Activated naive CD8-positive, alpha-beta T cell (primary cell): ENCODE results near the gene GRK3.
"Not testable (repeated sequence)": the region's sequence is repeated elsewhere in the genome, so short reads cannot be mapped to it uniquely, and the experiment has no call there.

Experiments
- H3K27ac Mint-ChIP-seq: one replicate; pipeline ENCODE4 v1.8.0; 2021; ENCODE audit warnings: mixed read lengths
- H3K27me3 Mint-ChIP-seq: one replicate; pipeline ENCODE4 v1.8.0; 2021; ENCODE audit warnings: mixed read lengths
- H3K36me3 Mint-ChIP-seq: one replicate; pipeline ENCODE4 v1.8.0; 2021; ENCODE audit warnings: mixed read lengths
- H3K4me1 Mint-ChIP-seq: one replicate; pipeline ENCODE4 v1.8.0; 2021; ENCODE audit warnings: low read depth, mixed read lengths
- H3K4me3 Mint-ChIP-seq: one replicate; pipeline ENCODE4 v1.8.0; 2021; ENCODE audit warnings: mild to moderate bottlenecking, mixed read lengths
- H3K9me3 Mint-ChIP-seq: one replicate; pipeline ENCODE4 v1.8.0; 2021; ENCODE audit warnings: low read depth, mixed read lengths

The GRK3 gene

DNA sequence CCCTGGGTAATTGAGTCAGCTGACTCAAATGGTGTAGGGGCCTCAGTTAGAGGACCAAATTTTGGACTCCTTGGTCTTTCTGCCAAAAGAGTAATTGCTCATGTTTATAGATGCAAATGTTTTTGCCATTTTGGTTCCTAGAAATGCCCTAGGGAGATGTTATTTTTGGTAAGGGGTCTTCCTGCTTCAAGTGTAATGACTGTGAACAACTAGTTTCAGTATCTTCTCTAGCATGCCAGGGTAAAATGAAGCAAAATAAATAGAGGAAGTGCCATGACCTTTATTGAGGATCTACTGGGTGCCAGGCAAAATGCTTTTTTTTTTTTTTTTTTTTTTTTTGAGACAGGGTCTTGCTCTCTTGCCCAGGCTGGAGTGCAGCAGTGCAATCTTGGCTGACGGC is 2.5 kb upstream of the GRK3 start:
- not testable (repeated sequence) for H3K9me3 Mint-ChIP-seq, H3K27me3 Mint-ChIP-seq, H3K27ac Mint-ChIP-seq, H3K4me3 Mint-ChIP-seq, H3K36me3 Mint-ChIP-seq
- H3K4me1 Mint-ChIP-seq: peaks cover 40% of the 10 kb centered on the region

DNA sequence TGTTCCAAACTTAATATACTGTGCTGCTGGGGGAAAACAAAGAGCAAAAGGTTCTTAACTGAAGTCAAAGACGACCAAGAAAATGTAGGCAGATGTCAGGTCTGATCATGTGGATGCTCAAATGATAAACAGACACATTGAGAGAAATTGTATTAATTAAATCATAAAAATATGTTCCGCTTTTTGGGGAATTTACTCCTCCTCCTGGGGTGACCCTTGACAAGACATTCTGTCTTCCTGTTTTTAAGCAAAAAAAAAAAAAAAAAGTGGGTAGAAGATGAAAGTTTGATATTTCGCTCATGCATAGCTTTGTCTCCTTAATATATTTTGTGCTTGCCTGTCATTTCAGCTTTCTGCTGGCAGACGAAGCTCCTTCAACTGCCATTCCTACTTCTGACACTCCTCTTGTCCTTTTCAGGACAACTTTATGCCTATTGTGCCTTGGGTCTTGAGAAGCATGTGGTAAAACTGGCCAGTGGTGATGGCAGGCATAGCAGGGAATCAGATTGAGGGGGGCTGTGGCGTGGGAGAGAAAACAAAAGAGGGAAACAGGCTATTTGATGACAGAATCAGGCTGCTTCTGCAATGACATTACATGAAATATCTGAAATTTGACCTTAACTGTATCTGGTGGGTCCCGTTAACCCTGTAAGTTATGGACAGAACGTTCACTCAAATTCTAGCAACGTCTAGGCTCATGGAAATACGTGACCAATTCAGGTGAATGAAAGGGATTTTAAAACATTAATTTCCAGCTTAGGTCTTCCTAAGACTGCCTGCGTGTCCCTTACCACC is 1.3 kb upstream of the GRK3 start:
- Mint-ChIP-seq H3K4me1 (peaks cover 43% of the 10 kb centered on the region), H3K4me3 (peak overlapping the region; percentile 79), H3K27ac (peak overlapping the region; percentile 68)
- not testable (repeated sequence) for H3K9me3 Mint-ChIP-seq, H3K36me3 Mint-ChIP-seq, H3K27me3 Mint-ChIP-seq

DNA sequence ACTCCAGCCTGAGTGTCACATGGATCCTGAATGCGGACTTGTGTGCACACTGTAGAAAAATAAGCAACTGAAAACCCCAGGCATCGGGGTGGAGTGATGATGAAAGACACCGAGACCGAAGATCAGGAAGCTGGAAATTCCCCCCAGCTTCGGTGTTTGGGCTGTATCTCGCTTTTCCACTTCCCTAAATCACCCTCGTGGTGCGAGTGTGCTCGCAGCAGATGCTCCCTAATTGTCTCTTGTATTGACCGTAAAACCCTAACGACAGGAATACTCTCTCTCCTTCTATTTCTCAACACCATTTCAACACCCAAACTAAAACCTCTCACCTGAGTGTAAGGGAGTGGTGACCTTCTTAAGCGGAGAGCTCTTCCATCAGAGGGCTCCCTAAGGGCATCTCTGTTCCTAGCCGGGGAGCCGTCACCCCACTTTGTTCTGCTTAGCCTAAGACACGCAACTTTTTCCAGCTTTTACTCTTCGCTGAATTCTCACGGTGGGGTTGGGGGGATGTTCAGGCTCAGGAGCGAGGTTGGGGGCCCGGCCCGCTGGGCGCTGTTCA is 635 bp upstream of the GRK3 start:
- Mint-ChIP-seq H3K27me3 (no peaks in the 10 kb centered on the region), H3K27ac (peak overlapping the region; percentile 68), H3K36me3 (no peaks in the 10 kb centered on the region), H3K9me3 (no peaks in the 10 kb centered on the region), H3K4me3 (peak overlapping the region; percentile 79), H3K4me1 (peaks cover 43% of the 10 kb centered on the region)

DNA sequence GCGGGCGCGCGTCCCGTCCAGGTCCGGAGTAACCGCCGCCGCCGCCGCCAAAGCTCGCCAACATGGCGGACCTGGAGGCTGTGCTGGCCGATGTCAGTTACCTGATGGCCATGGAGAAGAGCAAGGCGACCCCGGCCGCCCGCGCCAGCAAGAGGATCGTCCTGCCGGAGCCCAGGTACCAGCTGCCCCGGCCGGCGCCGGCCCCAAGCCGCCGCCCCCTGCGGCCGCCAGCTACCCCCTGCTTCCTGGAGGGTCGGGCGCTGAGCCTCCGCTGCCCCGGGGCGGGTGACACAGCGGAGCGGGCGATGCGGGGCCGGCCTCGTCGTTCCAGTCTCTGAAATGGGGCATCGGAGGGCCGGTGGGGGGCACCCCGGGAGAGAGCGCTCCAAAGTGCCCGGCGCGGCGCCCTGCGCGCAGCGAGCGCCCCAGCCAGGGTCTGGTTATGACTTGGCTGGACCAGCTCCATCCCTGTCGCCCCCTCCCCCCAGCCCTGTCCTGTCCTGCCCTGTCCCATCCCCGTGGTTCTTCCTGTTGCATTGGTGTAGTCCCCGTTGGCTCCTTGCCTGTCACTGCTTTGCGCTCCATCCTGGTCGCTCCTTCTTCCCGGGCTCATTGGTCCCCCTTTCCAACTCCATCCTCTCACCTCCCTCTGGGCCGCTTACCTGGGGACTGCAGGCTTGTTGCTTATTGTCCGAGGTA is 653 bp downstream of the GRK3 start:
- Mint-ChIP-seq H3K9me3 (no peaks in the 10 kb centered on the region), H3K36me3 (peaks cover 4% of the 10 kb centered on the region), H3K27me3 (no peaks in the 10 kb centered on the region), H3K27ac (peak overlapping the region; percentile 92), H3K4me1 (peaks cover 43% of the 10 kb centered on the region), H3K4me3 (peak overlapping the region; percentile 95)

DNA sequence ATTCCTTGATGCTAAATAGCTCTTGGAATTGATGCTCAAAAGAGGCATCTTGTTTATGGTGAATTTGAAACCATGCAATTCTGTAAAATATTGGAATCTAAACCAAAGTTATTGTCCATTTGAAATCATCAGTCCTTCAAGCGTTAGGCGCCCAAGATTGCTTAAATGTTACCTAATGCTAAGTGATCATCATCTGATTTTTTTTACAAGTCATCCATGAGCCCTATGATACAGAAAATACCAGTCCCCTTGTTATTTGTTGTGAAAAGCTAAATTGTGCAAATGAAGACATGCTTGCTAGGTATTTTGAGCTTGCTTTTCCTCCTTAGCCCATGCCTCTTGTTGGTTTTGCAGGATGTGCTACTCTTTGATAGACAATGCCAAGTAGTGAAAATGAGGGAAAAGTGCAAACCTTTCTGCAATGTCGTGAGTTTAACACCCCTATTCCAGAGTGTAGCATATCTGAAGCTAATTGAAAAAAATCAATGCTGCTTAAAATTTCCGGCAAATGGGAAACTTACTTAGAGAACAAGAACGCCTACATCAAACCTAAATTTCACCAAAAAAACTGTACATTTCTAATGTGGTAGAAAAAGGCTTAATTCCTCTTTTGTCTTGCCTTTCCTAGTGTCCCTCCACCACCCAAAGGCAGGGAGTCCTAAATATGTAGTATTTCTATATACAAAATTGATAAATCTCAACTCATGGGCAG is 1.9 kb downstream of the GRK3 start:
- H3K9me3 Mint-ChIP-seq: no peaks in the 10 kb centered on the region
- H3K4me1 Mint-ChIP-seq: peaks cover 42% of the 10 kb centered on the region
- no peak overlapping the region for H3K27ac Mint-ChIP-seq
- no peaks in the 10 kb centered on the region for H3K27me3 Mint-ChIP-seq
- peaks cover 4% of the 10 kb centered on the region for H3K36me3 Mint-ChIP-seq
- peak overlapping the region; percentile 95 for H3K4me3 Mint-ChIP-seq

DNA sequence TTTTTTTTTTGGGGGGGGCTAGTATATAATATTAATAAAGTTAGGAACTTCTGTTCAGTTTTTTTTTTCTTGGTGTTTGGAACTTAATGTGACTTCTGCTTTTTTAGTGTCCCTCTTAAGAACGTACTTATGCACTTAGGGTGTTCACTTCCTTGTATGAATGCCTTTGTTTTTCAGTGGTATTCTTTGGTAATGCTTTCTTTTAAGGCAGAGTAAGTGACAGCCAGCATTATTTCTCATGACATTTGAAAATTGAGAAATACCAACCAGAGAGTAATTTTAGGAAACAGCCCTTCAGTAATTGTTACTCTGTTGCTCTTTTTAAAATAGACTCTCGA is 2.4 kb downstream of the GRK3 start:
- H3K9me3 Mint-ChIP-seq: no peaks in the 10 kb centered on the region
- peaks cover 4% of the 10 kb centered on the region for H3K36me3 Mint-ChIP-seq
- H3K27me3 Mint-ChIP-seq: no peaks in the 10 kb centered on the region
- peaks cover 37% of the 10 kb centered on the region for H3K4me1 Mint-ChIP-seq
- H3K27ac Mint-ChIP-seq: no peak overlapping the region
- H3K4me3 Mint-ChIP-seq: no peak overlapping the region

DNA sequence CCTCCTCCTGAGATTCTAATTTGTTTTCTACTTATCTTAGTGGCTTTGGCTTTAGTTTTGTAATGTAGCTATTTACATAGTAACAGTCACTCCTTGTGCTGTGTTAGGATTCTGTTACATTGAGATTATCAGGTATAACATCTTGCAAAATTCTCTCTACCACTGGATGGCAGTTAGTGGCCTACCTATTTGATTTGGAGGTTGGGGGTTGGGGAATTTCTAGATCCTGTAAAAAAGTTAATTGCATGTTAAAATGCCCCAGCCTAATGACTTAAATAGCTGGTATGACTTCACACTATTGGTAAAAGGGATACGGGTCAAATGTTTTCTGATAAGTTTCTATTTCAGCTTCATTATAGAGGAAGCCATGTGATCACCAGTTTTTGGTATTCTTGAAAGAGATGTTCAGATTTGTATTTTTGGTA is 2.8 kb downstream of the GRK3 start:
- Mint-ChIP-seq H3K4me1 (peaks cover 35% of the 10 kb centered on the region), H3K27ac (no peak overlapping the region)

DNA sequence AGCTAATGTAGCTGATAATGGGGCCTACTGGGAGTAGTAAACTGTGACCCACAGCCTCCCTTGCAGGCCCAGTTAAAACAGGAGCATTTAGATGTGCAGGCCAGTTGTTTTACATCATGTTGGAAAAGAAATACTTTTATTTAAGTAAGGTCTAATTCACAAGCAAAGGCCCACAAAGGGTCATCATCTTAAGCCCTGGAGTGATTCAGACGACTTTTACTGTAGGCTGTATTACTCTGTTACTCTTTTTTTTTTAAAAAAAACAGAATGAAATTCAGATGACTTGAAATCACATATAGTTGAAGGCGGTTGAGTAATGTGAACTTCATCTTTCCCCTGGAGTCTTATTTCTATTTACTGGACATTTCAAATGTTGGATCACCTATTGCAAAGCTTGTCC is 3.6 kb downstream of the GRK3 start:
- H3K27ac Mint-ChIP-seq, H3K4me3 Mint-ChIP-seq, H3K27me3 Mint-ChIP-seq, H3K9me3 Mint-ChIP-seq, H3K36me3 Mint-ChIP-seq: not testable (repeated sequence)
- H3K4me1 Mint-ChIP-seq: peaks cover 38% of the 10 kb centered on the region

More for the DNA sequence above, 2.8 kb downstream of the GRK3 start:
- Mint-ChIP-seq H3K36me3 (peaks cover 4% of the 10 kb centered on the region), H3K27me3 (no peaks in the 10 kb centered on the region), H3K9me3 (no peaks in the 10 kb centered on the region), H3K4me3 (no peak overlapping the region)

DNA sequence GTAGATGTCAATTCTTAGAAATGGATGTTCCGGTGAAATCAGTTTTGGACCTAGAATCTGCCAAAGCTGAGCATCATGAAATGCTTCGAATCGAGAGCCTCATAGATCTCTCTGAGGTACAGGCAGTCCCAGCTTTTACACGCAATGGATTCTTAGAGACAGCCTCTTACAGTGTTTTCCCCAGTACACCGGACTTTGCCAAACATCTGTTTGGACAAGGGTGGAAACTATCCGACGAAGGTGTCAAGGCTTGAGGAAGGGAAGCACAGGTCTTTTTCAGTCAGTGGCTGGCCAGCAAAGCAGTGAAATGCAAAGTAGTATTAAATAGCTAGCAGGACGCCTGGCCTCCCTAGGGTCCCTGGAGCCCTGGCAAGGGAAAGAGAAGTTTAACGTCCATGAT is 4.9 kb downstream of the GRK3 start:
- H3K9me3 Mint-ChIP-seq: no peaks in the 10 kb centered on the region
- H3K27me3 Mint-ChIP-seq: no peaks in the 10 kb centered on the region
- peaks cover 25% of the 10 kb centered on the region for H3K4me1 Mint-ChIP-seq
- H3K4me3 Mint-ChIP-seq: no peak overlapping the region
- peaks cover 7% of the 10 kb centered on the region for H3K36me3 Mint-ChIP-seq
- no peak overlapping the region for H3K27ac Mint-ChIP-seq

DNA sequence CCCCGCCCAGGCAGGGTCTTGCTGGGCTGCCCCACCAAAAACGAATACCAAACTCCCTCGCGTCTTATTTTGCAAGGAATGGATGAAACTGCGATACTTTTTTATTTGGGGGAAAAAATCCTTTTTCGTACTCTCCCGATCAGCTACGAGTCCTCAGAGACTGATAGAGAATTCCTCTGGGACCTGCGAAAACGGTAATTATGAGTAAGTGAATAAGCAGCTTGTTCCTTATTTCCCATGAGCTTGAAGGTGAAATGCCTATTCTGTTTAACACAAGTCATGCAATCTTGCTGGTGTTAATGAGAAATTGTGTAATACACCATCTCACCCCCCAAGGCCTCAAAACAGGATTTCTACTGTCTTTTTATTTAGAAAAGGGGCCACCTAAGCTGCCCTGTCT is 5.5 kb downstream of the GRK3 start:
- Mint-ChIP-seq H3K4me3 (no peak overlapping the region), H3K9me3 (no peaks in the 10 kb centered on the region), H3K4me1 (peaks cover 25% of the 10 kb centered on the region), H3K36me3 (peaks cover 7% of the 10 kb centered on the region), H3K27me3 (no peaks in the 10 kb centered on the region), H3K27ac (no peak overlapping the region)

DNA sequence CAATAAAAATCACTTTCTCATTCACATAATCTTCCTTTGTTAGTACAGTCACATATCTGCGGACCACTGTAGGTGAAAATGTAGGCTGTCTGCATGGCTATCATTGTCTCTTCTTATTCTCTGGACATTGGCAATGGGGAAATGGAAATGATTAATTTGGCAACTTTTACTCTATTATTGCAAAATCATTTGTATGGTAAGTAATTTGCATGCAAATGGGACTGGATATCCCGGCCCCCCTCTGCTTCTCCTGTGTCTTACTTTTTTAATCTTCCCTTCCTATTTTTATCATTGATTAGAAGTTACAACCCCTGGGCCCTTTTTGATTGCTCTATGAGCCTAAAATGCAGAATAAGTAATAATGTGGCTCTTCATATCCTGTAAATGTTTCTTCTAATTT is 6.0 kb downstream of the GRK3 start:
- H3K4me3 Mint-ChIP-seq: no peak overlapping the region
- no peak overlapping the region for H3K27ac Mint-ChIP-seq
- peaks cover 23% of the 10 kb centered on the region for H3K4me1 Mint-ChIP-seq
- peaks cover 7% of the 10 kb centered on the region for H3K36me3 Mint-ChIP-seq
- no peaks in the 10 kb centered on the region for H3K27me3 Mint-ChIP-seq
- H3K9me3 Mint-ChIP-seq: no peaks in the 10 kb centered on the region

DNA sequence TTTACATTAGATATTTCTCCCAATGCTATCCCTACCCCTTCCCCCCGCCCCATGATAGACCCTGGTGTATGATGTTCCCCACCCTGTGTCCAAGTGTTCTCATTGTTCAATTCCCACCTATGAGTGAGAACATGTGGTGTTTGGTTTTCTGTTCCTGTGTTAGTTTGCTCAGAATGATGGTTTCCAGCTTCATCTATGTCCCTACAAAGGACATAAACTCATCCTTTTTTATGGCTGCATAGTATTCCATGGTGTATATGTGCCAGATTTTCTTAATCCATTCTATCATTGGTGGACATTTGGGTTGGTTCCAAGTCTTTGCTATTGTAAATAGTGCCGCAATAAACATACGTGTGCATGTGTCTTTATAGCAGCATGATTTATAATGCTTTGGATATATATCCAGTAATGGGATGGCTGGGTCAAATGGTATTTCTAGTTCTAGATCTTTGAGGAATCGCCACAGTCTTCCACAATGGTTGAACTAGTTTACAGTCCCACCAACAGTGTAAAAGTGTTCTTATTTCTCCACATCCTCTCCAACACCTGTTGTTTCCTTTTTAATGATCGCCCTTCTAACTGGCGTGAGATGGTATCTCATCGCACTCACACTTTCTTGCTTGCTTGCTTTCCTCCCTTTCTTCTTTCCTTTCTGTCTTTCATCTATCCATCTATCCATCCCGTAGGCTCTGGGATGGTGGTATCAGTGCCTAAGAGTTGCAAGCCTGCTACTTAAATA is 7.7 kb downstream of the GRK3 start:
- peak overlapping the region; percentile 1 for H3K4me3 Mint-ChIP-seq
- H3K4me1 Mint-ChIP-seq, H3K27me3 Mint-ChIP-seq, H3K36me3 Mint-ChIP-seq, H3K27ac Mint-ChIP-seq, H3K9me3 Mint-ChIP-seq: not testable (repeated sequence)

DNA sequence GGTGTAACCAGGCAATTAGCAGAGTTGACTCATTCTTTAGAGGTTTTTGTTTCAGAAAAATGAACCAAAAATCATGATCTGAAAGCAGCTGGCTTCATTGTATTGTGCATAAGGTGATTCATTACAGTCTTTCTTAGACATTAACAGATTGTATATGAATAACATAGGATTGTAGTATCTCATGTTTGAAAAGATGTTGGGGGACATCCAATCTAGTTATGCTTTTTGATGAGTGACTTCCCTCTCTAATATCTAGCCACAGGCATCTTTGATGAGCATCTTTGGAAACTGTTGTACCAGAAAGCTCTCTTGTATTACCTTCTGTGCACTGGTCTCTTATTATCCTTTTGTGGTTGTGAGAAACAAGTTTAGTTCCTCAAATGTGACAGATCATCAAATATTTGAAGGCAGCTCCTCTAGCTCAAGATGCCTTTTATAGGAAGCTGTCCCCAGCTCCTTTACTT is 8.3 kb downstream of the GRK3 start:
- Mint-ChIP-seq H3K27ac (no peak overlapping the region), H3K4me1 (peaks cover 8% of the 10 kb centered on the region), H3K4me3 (peak overlapping the region; percentile 1), H3K27me3 (no peaks in the 10 kb centered on the region), H3K9me3 (no peaks in the 10 kb centered on the region), H3K36me3 (peaks cover 7% of the 10 kb centered on the region)

DNA sequence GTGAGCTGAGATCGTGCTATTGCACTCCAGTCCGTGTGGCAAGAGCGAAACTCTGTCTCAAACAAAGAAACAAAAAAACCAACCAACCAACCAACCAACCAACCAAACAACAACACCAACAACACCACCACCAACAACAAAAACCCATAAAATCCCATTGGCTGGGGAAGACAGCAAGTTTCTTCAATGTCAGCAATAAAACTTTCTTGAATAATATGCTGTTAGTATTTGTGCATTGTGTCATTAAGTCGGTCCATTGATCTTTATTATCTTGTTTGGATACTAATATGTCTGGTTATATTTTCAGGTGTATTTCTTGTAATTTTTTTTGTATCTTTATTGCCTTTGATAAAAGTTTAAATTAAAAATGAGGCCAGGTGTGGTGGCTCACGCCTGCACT is 9.4 kb downstream of the GRK3 start:
- no peaks in the 10 kb centered on the region for H3K9me3 Mint-ChIP-seq
- no peak overlapping the region for H3K4me3 Mint-ChIP-seq
- H3K27me3 Mint-ChIP-seq: no peaks in the 10 kb centered on the region
- H3K27ac Mint-ChIP-seq: no peak overlapping the region
- peaks cover 11% of the 10 kb centered on the region for H3K36me3 Mint-ChIP-seq
- H3K4me1 Mint-ChIP-seq: peaks cover 8% of the 10 kb centered on the region
